ENCODE measurements around the gene GPX4. TPM values are rescaled to one million over a fixed set of nuclear protein-coding genes. Genes with fewer than 3 reads are reported as not detected.

The GPX4 gene
- polyA plus RNA-seq, 1 donor from 2014 or later, result 713 TPM

GRCh38 chr19:1104311-1105007, 665 bp downstream of the GPX4 start:
- Histone ChIP-seq H4K20me1 (ENCODE audit: insufficient read depth) (no peaks in the 10 kb centered on the region), H3K9ac (ENCODE audit: low read length) (peak overlapping the region; percentile 95), H3K36me3 (ENCODE audit: insufficient read depth, low read length) (no peaks in the 10 kb centered on the region), H2AFZ (ENCODE audit: low read depth, low read length) (peak overlapping the region; percentile 21), H3K27ac (ENCODE audit: low read length) (peak overlapping the region; percentile 91), H3K4me3 (ENCODE audit: low read length) (peak overlapping the region; percentile 95), H3K9me2 (ENCODE audit: insufficient read depth, low read length) (no peaks in the 10 kb centered on the region), H3K79me2 (replicated peaks; ENCODE audit: insufficient read depth, low read length) (peaks cover 4% of the 10 kb centered on the region), H3F3A (ENCODE audit: insufficient read depth, low read length, poor library complexity, severe bottlenecking) (no peaks in the 10 kb centered on the region), H3K27me3 (ENCODE audit: insufficient read depth, low read depth, low read length) (no peaks in the 10 kb centered on the region), H3K9me3 (ENCODE audit: low read length) (no peaks in the 10 kb centered on the region), H3K4me2 (ENCODE audit: low read length) (peak overlapping the region; percentile 78)
- peak; percentile 35 for TF ChIP-seq EP300 (conservative IDR thresholded peaks at IDR 0.05; ENCODE audit: poor library complexity, severe bottlenecking)
- TF ChIP-seq, protein P1, sequence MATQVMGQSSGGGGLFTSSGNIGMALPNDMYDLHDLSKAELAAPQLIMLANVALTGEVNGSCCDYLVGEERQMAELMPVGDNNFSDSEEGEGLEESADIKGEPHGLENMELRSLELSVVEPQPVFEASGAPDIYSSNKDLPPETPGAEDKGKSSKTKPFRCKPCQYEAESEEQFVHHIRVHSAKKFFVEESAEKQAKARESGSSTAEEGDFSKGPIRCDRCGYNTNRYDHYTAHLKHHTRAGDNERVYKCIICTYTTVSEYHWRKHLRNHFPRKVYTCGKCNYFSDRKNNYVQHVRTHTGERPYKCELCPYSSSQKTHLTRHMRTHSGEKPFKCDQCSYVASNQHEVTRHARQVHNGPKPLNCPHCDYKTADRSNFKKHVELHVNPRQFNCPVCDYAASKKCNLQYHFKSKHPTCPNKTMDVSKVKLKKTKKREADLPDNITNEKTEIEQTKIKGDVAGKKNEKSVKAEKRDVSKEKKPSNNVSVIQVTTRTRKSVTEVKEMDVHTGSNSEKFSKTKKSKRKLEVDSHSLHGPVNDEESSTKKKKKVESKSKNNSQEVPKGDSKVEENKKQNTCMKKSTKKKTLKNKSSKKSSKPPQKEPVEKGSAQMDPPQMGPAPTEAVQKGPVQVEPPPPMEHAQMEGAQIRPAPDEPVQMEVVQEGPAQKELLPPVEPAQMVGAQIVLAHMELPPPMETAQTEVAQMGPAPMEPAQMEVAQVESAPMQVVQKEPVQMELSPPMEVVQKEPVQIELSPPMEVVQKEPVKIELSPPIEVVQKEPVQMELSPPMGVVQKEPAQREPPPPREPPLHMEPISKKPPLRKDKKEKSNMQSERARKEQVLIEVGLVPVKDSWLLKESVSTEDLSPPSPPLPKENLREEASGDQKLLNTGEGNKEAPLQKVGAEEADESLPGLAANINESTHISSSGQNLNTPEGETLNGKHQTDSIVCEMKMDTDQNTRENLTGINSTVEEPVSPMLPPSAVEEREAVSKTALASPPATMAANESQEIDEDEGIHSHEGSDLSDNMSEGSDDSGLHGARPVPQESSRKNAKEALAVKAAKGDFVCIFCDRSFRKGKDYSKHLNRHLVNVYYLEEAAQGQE (IDR thresholded peaks at IDR 0.05; ENCODE audit: borderline replicate concordance), result no peak

GRCh38 chr19:1105008-1105872, 1.4 kb downstream of the GPX4 start:
- TF ChIP-seq POLR2AphosphoS5 (IDR thresholded peaks at IDR 0.05) (peak; percentile 28), EP300 (conservative IDR thresholded peaks at IDR 0.05; ENCODE audit: poor library complexity, severe bottlenecking) (no peak), MXI1 (conservative IDR thresholded peaks at IDR 0.05; ENCODE audit: poor library complexity, severe bottlenecking) (peak; percentile 68)

DNA sequence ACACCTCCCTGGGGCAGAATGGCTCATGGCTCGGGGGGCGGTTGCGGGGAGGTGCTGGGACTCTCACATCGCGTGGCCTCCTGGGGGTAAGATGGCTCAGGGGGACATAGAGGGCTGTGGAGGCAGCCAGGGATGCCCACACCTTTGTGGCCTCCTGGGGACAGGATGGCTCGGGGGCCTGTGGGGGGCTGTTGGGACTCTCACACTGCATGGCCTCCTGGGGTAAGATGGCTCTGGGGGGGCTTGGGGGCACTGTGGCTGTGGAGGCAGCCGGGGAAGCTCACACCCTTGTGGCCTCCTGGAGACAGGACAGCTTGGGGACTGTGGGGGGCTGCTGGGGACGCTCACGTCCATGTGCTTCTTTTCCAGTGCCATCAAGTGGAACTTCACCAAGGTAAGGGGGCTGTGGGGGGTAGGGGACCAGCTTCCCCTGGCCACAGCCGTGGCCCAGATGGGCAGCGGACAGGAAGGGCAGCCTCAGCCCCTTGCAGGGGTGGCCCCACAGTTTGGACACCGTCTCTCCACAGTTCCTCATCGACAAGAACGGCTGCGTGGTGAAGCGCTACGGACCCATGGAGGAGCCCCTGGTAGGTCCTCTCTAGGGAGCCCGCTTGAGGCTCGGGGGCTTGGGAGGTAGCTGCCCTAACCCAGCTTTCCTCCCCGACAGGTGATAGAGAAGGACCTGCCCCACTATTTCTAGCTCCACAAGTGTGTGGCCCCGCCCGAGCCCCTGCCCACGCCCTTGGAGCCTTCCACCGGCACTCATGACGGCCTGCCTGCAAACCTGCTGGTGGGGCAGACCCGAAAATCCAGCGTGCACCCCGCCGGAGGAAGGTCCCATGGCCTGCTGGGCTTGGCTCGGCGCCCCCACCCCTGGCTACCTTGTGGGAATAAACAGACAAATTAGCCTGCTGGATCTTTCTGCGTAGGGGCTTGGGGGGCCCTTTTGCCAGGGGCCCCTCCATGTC, 2.4 kb downstream of the GPX4 start:
- Histone ChIP-seq H3K27ac (ENCODE audit: low read length) (peak overlapping the region; percentile 91), H3K9me2 (ENCODE audit: insufficient read depth, low read length) (no peaks in the 10 kb centered on the region), H3K79me2 (replicated peaks; ENCODE audit: insufficient read depth, low read length) (peaks cover 4% of the 10 kb centered on the region), H3K36me3 (ENCODE audit: insufficient read depth, low read length) (no peaks in the 10 kb centered on the region), H3K9ac (ENCODE audit: low read length) (peak overlapping the region; percentile 95), H3F3A (ENCODE audit: insufficient read depth, low read length, poor library complexity, severe bottlenecking) (no peaks in the 10 kb centered on the region), H4K20me1 (ENCODE audit: insufficient read depth) (no peaks in the 10 kb centered on the region), H3K4me2 (ENCODE audit: low read length) (no peak overlapping the region), H3K27me3 (ENCODE audit: insufficient read depth, low read depth, low read length) (no peaks in the 10 kb centered on the region), H3K4me3 (ENCODE audit: low read length) (peak overlapping the region; percentile 95), H3K9me3 (ENCODE audit: low read length) (no peaks in the 10 kb centered on the region), H2AFZ (ENCODE audit: low read depth, low read length) (no peak overlapping the region)
- TF ChIP-seq MXI1 (conservative IDR thresholded peaks at IDR 0.05; ENCODE audit: poor library complexity, severe bottlenecking) (no peak), CTCF (IDR thresholded peaks at IDR 0.05; ENCODE audit: poor library complexity, severe bottlenecking) (no peak), TAF1 (IDR thresholded peaks at IDR 0.05; ENCODE audit: low read depth) (no peak), POLR2AphosphoS5 (IDR thresholded peaks at IDR 0.05) (no peak), SMC3 (conservative IDR thresholded peaks at IDR 0.05; ENCODE audit: poor library complexity) (no peak), EZH2 (IDR thresholded peaks at IDR 0.05; ENCODE audit: borderline replicate concordance, insufficient read depth, low read length, poor library complexity, severe bottlenecking) (no peak)
- TF ChIP-seq, protein P1 (IDR thresholded peaks at IDR 0.05; ENCODE audit: borderline replicate concordance), result no peak

More at GRCh38 chr19:1105008-1105872, 1.4 kb downstream of the GPX4 start:
- peaks cover 4% of the 10 kb centered on the region for H3K79me2 ChIP-seq (replicated peaks; ENCODE audit: insufficient read depth, low read length)
- no peaks in the 10 kb centered on the region for H3K36me3 ChIP-seq (ENCODE audit: insufficient read depth, low read length)
- no peaks in the 10 kb centered on the region for H3K9me3 ChIP-seq (ENCODE audit: low read length)
- H4K20me1 ChIP-seq (ENCODE audit: insufficient read depth), result no peaks in the 10 kb centered on the region
- H3K9ac ChIP-seq (ENCODE audit: low read length), result peak overlapping the region; percentile 95
- H3F3A ChIP-seq (ENCODE audit: insufficient read depth, low read length, poor library complexity, severe bottlenecking), result no peaks in the 10 kb centered on the region
- H3K4me3 ChIP-seq (ENCODE audit: low read length), result peak overlapping the region; percentile 95
- no peak overlapping the region for H2AFZ ChIP-seq (ENCODE audit: low read depth, low read length)
- no peaks in the 10 kb centered on the region for H3K9me2 ChIP-seq (ENCODE audit: insufficient read depth, low read length)
- H3K27ac ChIP-seq (ENCODE audit: low read length), result peak overlapping the region; percentile 91
- no peaks in the 10 kb centered on the region for H3K27me3 ChIP-seq (ENCODE audit: insufficient read depth, low read depth, low read length)
- H3K4me2 ChIP-seq (ENCODE audit: low read length), result peak overlapping the region; percentile 78
